ENCODE measurements around the gene DHFR. TPM values are rescaled to one million over a fixed set of nuclear protein-coding genes. Genes with fewer than 3 reads are reported as not detected.

Gene DHFR
- total RNA-seq, 1 experiment from 2014 or later: 72.2 TPM

GRCh38 chr5:80655231-80655774 lies 520 bp upstream of the DHFR start:
- H2BK20ac ChIP-seq (ENCODE audit: low read depth, low read length, poor library complexity, severe bottlenecking): no peak overlapping the region
- Mint-ChIP-seq H3K27me3 (ENCODE audit: low read depth) (no peaks in the 10 kb centered on the region; the same call in 1 of the 2 replicates), H3K4me3 (peak overlapping the region; percentile 82 to 87), H3K9me3 (no peaks in the 10 kb centered on the region), H3K27ac (peak overlapping the region; percentile 86 to 99 (median 98)), H3K36me3 (ENCODE audit: insufficient read depth in 1 of 3, low read depth in 3 of 3) (peaks cover 23 to 46% (median 43%) of the 10 kb centered on the region in 3 experiments), H3K4me1 (peaks cover 20 to 24% of the 10 kb centered on the region in 2 experiments)
- no peak for DNase-seq
- 0 out of 2 replicates have a peak, but pooled peaks cover 2% of the 10 kb centered on the region for H3K4me1 ChIP-seq (ENCODE audit: insufficient read depth, low read length)
- H2AFZ ChIP-seq (ENCODE audit: low read length): no peak overlapping the region
- no peaks in the 10 kb centered on the region for H3K27me3 ChIP-seq (ENCODE audit: insufficient read depth, low read length)
- H4K5ac ChIP-seq (ENCODE audit: insufficient read length, low read depth, low read length): no peak overlapping the region
- no peak overlapping the region for H2BK15ac ChIP-seq (ENCODE audit: low read depth, low read length)
- WGBS (ENCODE audit: extremely low coverage, insufficient read length, low lambda C conversion rate): no CpG with 5 or more reads among the region's 7 CpGs
- peaks cover 10% of the 10 kb centered on the region for H3K23me2 ChIP-seq (ENCODE audit: insufficient read length, low read depth, low read length, poor library complexity, severe bottlenecking)
- H3T11ph ChIP-seq (ENCODE audit: low read length): no peak overlapping the region
- H3K18ac ChIP-seq (ENCODE audit: insufficient read length, low read depth, low read length): no peak overlapping the region
- no peak overlapping the region for H2BK120ac ChIP-seq (ENCODE audit: low read depth, low read length, poor library complexity, severe bottlenecking)
- no peak overlapping the region for H3K27ac ChIP-seq (ENCODE audit: insufficient read length, low read depth, low read length)
- H3K14ac ChIP-seq (ENCODE audit: insufficient read depth, low read length): no peak overlapping the region
- TF ChIP-seq CTCF (conservative IDR thresholded peaks at IDR 0.05): no peak
- H3K9ac ChIP-seq (ENCODE audit: extremely low read depth, insufficient read length, low read length): peak overlapping the region; percentile 42
- no peaks in the 10 kb centered on the region for H3K9me3 ChIP-seq (ENCODE audit: control insufficient read depth, low read depth, low read length)
- H2BK5ac ChIP-seq (ENCODE audit: insufficient read length, low read length): no peak overlapping the region
- H3K79me2 ChIP-seq (ENCODE audit: insufficient read depth, low read length): peaks cover 4% of the 10 kb centered on the region; the same call in 1 of the 2 replicates
- no peak overlapping the region for H2BK12ac ChIP-seq (ENCODE audit: insufficient read length, low read depth, low read length)
- no peak overlapping the region for H4K91ac ChIP-seq (ENCODE audit: insufficient read length, low read depth, low read length)
- H3K4ac ChIP-seq (ENCODE audit: low read depth, low read length): no peak overlapping the region
- peak overlapping the region; percentile 80 for H3K4me2 ChIP-seq (ENCODE audit: insufficient read depth, insufficient read length, low read length)
- H3K79me1 ChIP-seq (ENCODE audit: insufficient read depth, low read depth, low read length, poor library complexity, severe bottlenecking): no peaks in the 10 kb centered on the region
- H4K20me1 ChIP-seq (ENCODE audit: control insufficient read depth, insufficient read depth, insufficient read length): no peaks in the 10 kb centered on the region
- no peak overlapping the region for H3K23ac ChIP-seq (ENCODE audit: insufficient read length, low read depth, low read length)
- H4K8ac ChIP-seq (replicated peaks; ENCODE audit: insufficient read length, low read depth, low read length): no peak overlapping the region
- no peak overlapping the region for H2AK5ac ChIP-seq (ENCODE audit: insufficient read length, low read length)
- no peak overlapping the region for H3K56ac ChIP-seq (ENCODE audit: insufficient read length, low read depth, low read length)
